AG09309 (cell line): ENCODE measurements around the gene KIAA0825.
"Not testable (repeated sequence)": the region's sequence is repeated elsewhere in the genome, so short reads cannot be mapped to it uniquely, and the experiment has no call there.

Source experiments
- DNase-seq: peaks from one replicate; pipeline ENCODE4 v3.0.0-alpha.2; 2010; ENCODE audit warnings: low read depth
- H3K4me3 ChIP-seq: 2 replicates; pipeline ENCODE4 v1.5.1; 2011; ENCODE audit warnings: mild to moderate bottlenecking, low read depth, low read length, moderate library complexity; ENCODE audit not compliant: control insufficient read depth
- CTCF ChIP-seq: IDR thresholded peaks from 2 replicates; pipeline ENCODE4 v1.5.1; 2011; ENCODE audit warnings: mild to moderate bottlenecking, low read depth, low read length, inconsistent platforms; ENCODE audit not compliant: insufficient read depth, control insufficient read depth; ENCODE audit errors: missing control alignments

KIAA0825 gene

GRCh38 chr5:94180761-94181160 is 437.6 kb downstream of the KIAA0825 start:
- no peak for TF ChIP-seq CTCF
- DNase-seq = no peak
- no peak overlapping the region for H3K4me3 ChIP-seq

- no peak for TF ChIP-seq CTCF
- DNase-seq = no peak
- no peak overlapping the region for H3K4me3 ChIP-seq
Measured at GRCh38 chr5:94175912-94176311, 442.5 kb downstream of the KIAA0825 start.

GRCh38 chr5:94174748-94175411 is 443.5 kb downstream of the KIAA0825 start:
- TF ChIP-seq CTCF = no peak
- no peak overlapping the region for H3K4me3 ChIP-seq
- DNase-seq = peak; percentile 29

- DNase-seq = peak; percentile 4
- H3K4me3 ChIP-seq = no peak overlapping the region
- no peak for TF ChIP-seq CTCF
Measured at GRCh38 chr5:94173100-94173499, 445.3 kb downstream of the KIAA0825 start.

- not testable (repeated sequence) for H3K4me3 ChIP-seq, DNase-seq
Measured at GRCh38 chr5:94171070-94171469, 447.3 kb downstream of the KIAA0825 start.

GRCh38 chr5:94170158-94170557 is 448.2 kb downstream of the KIAA0825 start:
- H3K4me3 ChIP-seq, DNase-seq: not testable (repeated sequence)

- no peak overlapping the region for H3K4me3 ChIP-seq
- no peak for DNase-seq
- TF ChIP-seq CTCF = no peak
Measured at GRCh38 chr5:94168151-94168550, 450.3 kb downstream of the KIAA0825 start.

- no peak for TF ChIP-seq CTCF
- no peak for DNase-seq
- H3K4me3 ChIP-seq = no peak overlapping the region
Measured at GRCh38 chr5:94161801-94162200, 456.6 kb downstream of the KIAA0825 start.
